Measurements from ENCODE around the gene CREM. TPM values are rescaled to one million over a fixed set of nuclear protein-coding genes. Genes with fewer than 3 reads are reported as not detected.

CREM gene
- total and polyA plus RNA-seq, 2 donors = 45.7 to 49.3 TPM

GRCh38 chr10:35119378-35119777 is 7.3 kb upstream of the CREM start:
- no peaks in the 10 kb centered on the region for H3K4me1 ChIP-seq (ENCODE audit: insufficient read depth)
- H3K4me3 ChIP-seq (ENCODE audit: low read depth, low read length) = no peak overlapping the region
- DNase-seq (ENCODE audit: extremely low spot score) = no peak
- WGBS = 94% methylated on average over 1 of the region's 1 CpG
- no peaks in the 10 kb centered on the region for H3K36me3 ChIP-seq (ENCODE audit: insufficient read depth)
- no peak overlapping the region for H3K27ac ChIP-seq (ENCODE audit: low read depth)

GRCh38 chr10:35124540-35124939 is 2.1 kb upstream of the CREM start:
- no peaks in the 10 kb centered on the region for H3K4me1 ChIP-seq (ENCODE audit: insufficient read depth)
- WGBS = 66% methylated on average over 6 of the region's 6 CpGs
- H3K27ac ChIP-seq (ENCODE audit: low read depth) = peak overlapping the region; percentile 16
- H3K4me3 ChIP-seq (ENCODE audit: low read depth, low read length) = no peak overlapping the region
- DNase-seq (ENCODE audit: extremely low spot score) = no peak
- H3K36me3 ChIP-seq (ENCODE audit: insufficient read depth) = no peaks in the 10 kb centered on the region

- Histone ChIP-seq H3K4me1 (ENCODE audit: insufficient read depth) (no peaks in the 10 kb centered on the region), H3K36me3 (ENCODE audit: insufficient read depth) (no peaks in the 10 kb centered on the region), H3K4me3 (ENCODE audit: low read depth, low read length) (peak overlapping the region; percentile 28), H3K27ac (ENCODE audit: low read depth) (peak overlapping the region; percentile 98)
- 67% methylated on average over 13 of the region's 13 CpGs for WGBS
- no peak for DNase-seq (ENCODE audit: extremely low spot score)
Observed at GRCh38 chr10:35126062-35126529, 550 bp upstream of the CREM start.

- H3K36me3 ChIP-seq (ENCODE audit: insufficient read depth) = no peaks in the 10 kb centered on the region
- peak overlapping the region; percentile 77 for H3K4me3 ChIP-seq (ENCODE audit: low read depth, low read length)
- H3K27ac ChIP-seq (ENCODE audit: low read depth) = peak overlapping the region; percentile 98
- under 1% methylated on average over 56 of the region's 56 CpGs for WGBS
- H3K4me1 ChIP-seq (ENCODE audit: insufficient read depth) = no peaks in the 10 kb centered on the region
- peak; percentile 29 for DNase-seq (ENCODE audit: extremely low spot score)
Observed at GRCh38 chr10:35127289-35127891, 744 bp downstream of the CREM start.

GRCh38 chr10:35129185-35129674 is 2.6 kb downstream of the CREM start:
- Histone ChIP-seq H3K4me3 (ENCODE audit: low read depth, low read length) (no peak overlapping the region), H3K36me3 (ENCODE audit: insufficient read depth) (no peaks in the 10 kb centered on the region), H3K27ac (ENCODE audit: low read depth) (no peak overlapping the region), H3K4me1 (ENCODE audit: insufficient read depth) (no peaks in the 10 kb centered on the region)
- 99% methylated on average over 1 of the region's 1 CpG for WGBS
- DNase-seq (ENCODE audit: extremely low spot score) = no peak

- 65% methylated on average over 4 of the region's 4 CpGs for WGBS
- H3K36me3 ChIP-seq (ENCODE audit: insufficient read depth) = no peaks in the 10 kb centered on the region
- no peak overlapping the region for H3K27ac ChIP-seq (ENCODE audit: low read depth)
- no peaks in the 10 kb centered on the region for H3K4me1 ChIP-seq (ENCODE audit: insufficient read depth)
- H3K4me3 ChIP-seq (ENCODE audit: low read depth, low read length) = no peak overlapping the region
- no peak for DNase-seq (ENCODE audit: extremely low spot score)
Observed at GRCh38 chr10:35130663-35131062, 4.0 kb downstream of the CREM start.

- whole genome bisulfite sequencing = 87% methylated on average over 2 of the region's 2 CpGs
- H3K4me1 ChIP-seq (ENCODE audit: insufficient read depth) = no peaks in the 10 kb centered on the region
- H3K27ac ChIP-seq (ENCODE audit: low read depth) = no peak overlapping the region
- no peak overlapping the region for H3K4me3 ChIP-seq (ENCODE audit: low read depth, low read length)
- DNase-seq (ENCODE audit: extremely low spot score) = no peak
- H3K36me3 ChIP-seq (ENCODE audit: insufficient read depth) = no peaks in the 10 kb centered on the region
Observed at GRCh38 chr10:35132727-35133126, 6.1 kb downstream of the CREM start.

GRCh38 chr10:35133586-35133985 is 6.9 kb downstream of the CREM start:
- no peaks in the 10 kb centered on the region for H3K36me3 ChIP-seq (ENCODE audit: insufficient read depth)
- no peak for DNase-seq (ENCODE audit: extremely low spot score)
- WGBS = 44% methylated on average over 1 of the region's 1 CpG
- H3K27ac ChIP-seq (ENCODE audit: low read depth) = no peak overlapping the region
- no peak overlapping the region for H3K4me3 ChIP-seq (ENCODE audit: low read depth, low read length)
- no peaks in the 10 kb centered on the region for H3K4me1 ChIP-seq (ENCODE audit: insufficient read depth)

GRCh38 chr10:35135861-35136260 is 9.2 kb downstream of the CREM start:
- Histone ChIP-seq H3K4me3 (ENCODE audit: low read depth, low read length) (no peak overlapping the region), H3K36me3 (ENCODE audit: insufficient read depth) (no peaks in the 10 kb centered on the region), H3K27ac (ENCODE audit: low read depth) (no peak overlapping the region), H3K4me1 (ENCODE audit: insufficient read depth) (no peaks in the 10 kb centered on the region)
- 80% methylated on average over 5 of the region's 5 CpGs for WGBS
- no peak for DNase-seq (ENCODE audit: extremely low spot score)

GRCh38 chr10:35136263-35136815 is 9.7 kb downstream of the CREM start:
- H3K4me3 ChIP-seq (ENCODE audit: low read depth, low read length) = no peak overlapping the region
- no peaks in the 10 kb centered on the region for H3K36me3 ChIP-seq (ENCODE audit: insufficient read depth)
- 91% methylated on average over 4 of the region's 4 CpGs for WGBS
- DNase-seq (ENCODE audit: extremely low spot score) = no peak
- no peaks in the 10 kb centered on the region for H3K4me1 ChIP-seq (ENCODE audit: insufficient read depth)
- no peak overlapping the region for H3K27ac ChIP-seq (ENCODE audit: low read depth)

GRCh38 chr10:35140126-35140525 is 13.5 kb downstream of the CREM start:
- Histone ChIP-seq H3K36me3 (ENCODE audit: insufficient read depth) (no peaks in the 10 kb centered on the region), H3K27ac (ENCODE audit: low read depth) (no peak overlapping the region), H3K4me1 (ENCODE audit: insufficient read depth) (no peaks in the 10 kb centered on the region), H3K4me3 (ENCODE audit: low read depth, low read length) (no peak overlapping the region)
- no peak for DNase-seq (ENCODE audit: extremely low spot score)
- 88% methylated on average over 6 of the region's 6 CpGs for WGBS

- WGBS = 58% methylated on average over 3 of the region's 3 CpGs
- Histone ChIP-seq H3K4me3 (ENCODE audit: low read depth, low read length) (no peak overlapping the region), H3K4me1 (ENCODE audit: insufficient read depth) (no peaks in the 10 kb centered on the region), H3K36me3 (ENCODE audit: insufficient read depth) (no peaks in the 10 kb centered on the region), H3K27ac (ENCODE audit: low read depth) (no peak overlapping the region)
- no peak for DNase-seq (ENCODE audit: extremely low spot score)
Observed at GRCh38 chr10:35140727-35141126, 14.1 kb downstream of the CREM start.

GRCh38 chr10:35150308-35150707 is 23.7 kb downstream of the CREM start:
- Histone ChIP-seq H3K4me1 (ENCODE audit: insufficient read depth) (no peaks in the 10 kb centered on the region), H3K36me3 (ENCODE audit: insufficient read depth) (no peaks in the 10 kb centered on the region), H3K4me3 (ENCODE audit: low read depth, low read length) (no peak overlapping the region), H3K27ac (ENCODE audit: low read depth) (no peak overlapping the region)
- DNase-seq (ENCODE audit: extremely low spot score) = no peak
- WGBS = 98% methylated on average over 6 of the region's 6 CpGs

GRCh38 chr10:35152992-35153391 is 26.3 kb downstream of the CREM start:
- no peak for DNase-seq (ENCODE audit: extremely low spot score)
- H3K27ac ChIP-seq (ENCODE audit: low read depth) = no peak overlapping the region
- H3K4me1 ChIP-seq (ENCODE audit: insufficient read depth) = no peaks in the 10 kb centered on the region
- WGBS = 83% methylated on average over 3 of the region's 3 CpGs
- no peaks in the 10 kb centered on the region for H3K36me3 ChIP-seq (ENCODE audit: insufficient read depth)
- no peak overlapping the region for H3K4me3 ChIP-seq (ENCODE audit: low read depth, low read length)

All from urinary bladder (tissue), 4 donors.